GM12891 (cell line): ENCODE results near the gene CDHR3.

ENCODE experiments used
- POLR2A ChIP-seq: IDR thresholded peaks from 2 replicates; pipeline ENCODE4 v1.6.1; 2011; ENCODE audit warnings: low read depth, low read length, control low read depth
- POLR2AphosphoS5 ChIP-seq: IDR thresholded peaks from 2 replicates; pipeline ENCODE4 v1.6.1; 2011; ENCODE audit warnings: low read depth, low read length, control low read depth
- TAF1 ChIP-seq: IDR thresholded peaks from 2 replicates; pipeline ENCODE4 v1.6.1; 2011; ENCODE audit warnings: low read depth, low read length, control low read depth

DNA sequence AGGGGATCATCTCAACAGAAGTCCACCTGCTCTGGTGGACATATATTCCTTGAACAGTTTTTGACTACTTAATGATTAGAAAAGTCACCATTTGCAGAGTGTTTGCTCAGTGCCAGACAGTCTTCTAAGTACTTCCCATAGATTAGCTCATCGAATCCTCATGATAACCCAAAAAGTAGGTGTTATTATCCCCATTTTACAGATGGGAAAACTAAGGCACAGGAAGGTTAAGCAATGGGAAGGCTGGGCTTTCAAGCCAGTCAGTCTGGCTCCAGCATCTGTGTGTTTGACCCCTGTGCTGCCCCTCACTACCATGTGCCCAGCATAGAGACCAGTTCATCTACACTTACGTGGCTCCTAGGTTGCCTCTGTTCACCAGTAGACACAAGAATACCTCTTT, 15.9 kb downstream of the CDHR3 start:
- TF ChIP-seq POLR2A, result no peak
- no peak for TF ChIP-seq POLR2AphosphoS5
- TF ChIP-seq TAF1, result no peak
